RPMI7951 (cell line): ENCODE measurements around the gene UBAC2. TPM values are rescaled to one million over a fixed set of nuclear protein-coding genes. Genes with fewer than 3 reads are reported as not detected.

Experiments used
- DNase-seq: peaks from one replicate; pipeline ENCODE4 v3.0.0-alpha.2; 2012; ENCODE audit warnings: low read depth
- total RNA-seq: library from RNA; depleted of rRNA; stranded (reverse); fragments of >200 nt; shearing (Covaris generic); gene quantifications from 2 replicates; pipeline ENCODE4 v1.2.3, GENCODE V29; 2014

The UBAC2 gene
- total RNA-seq, 1 experiment from 2014 or later, result 29.1 TPM

DNA sequence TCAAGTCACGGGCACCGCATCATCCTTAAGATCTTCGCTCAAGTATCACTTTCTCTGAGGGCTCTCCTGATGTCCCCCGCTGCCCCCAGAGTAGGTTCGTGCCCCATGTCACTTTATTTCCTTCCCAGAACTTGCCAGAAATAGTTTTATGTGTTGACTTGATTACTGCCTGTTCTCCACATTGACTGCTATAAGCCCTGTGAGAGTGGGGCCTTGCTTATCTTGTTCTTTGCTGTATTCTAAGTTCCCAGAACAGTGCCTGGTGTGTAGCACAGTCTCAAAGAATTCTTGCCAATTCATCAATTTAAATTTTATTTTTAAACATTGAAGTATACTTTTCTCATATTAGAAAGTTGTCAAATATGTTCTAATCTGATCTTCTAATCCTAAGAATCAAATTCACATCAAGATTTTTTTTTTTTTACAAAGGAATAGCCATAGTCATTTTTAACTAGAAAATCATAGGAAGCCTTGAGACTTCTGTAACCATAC is 138.6 kb downstream of the UBAC2 start:
- DNase-seq, result no peak

DNA sequence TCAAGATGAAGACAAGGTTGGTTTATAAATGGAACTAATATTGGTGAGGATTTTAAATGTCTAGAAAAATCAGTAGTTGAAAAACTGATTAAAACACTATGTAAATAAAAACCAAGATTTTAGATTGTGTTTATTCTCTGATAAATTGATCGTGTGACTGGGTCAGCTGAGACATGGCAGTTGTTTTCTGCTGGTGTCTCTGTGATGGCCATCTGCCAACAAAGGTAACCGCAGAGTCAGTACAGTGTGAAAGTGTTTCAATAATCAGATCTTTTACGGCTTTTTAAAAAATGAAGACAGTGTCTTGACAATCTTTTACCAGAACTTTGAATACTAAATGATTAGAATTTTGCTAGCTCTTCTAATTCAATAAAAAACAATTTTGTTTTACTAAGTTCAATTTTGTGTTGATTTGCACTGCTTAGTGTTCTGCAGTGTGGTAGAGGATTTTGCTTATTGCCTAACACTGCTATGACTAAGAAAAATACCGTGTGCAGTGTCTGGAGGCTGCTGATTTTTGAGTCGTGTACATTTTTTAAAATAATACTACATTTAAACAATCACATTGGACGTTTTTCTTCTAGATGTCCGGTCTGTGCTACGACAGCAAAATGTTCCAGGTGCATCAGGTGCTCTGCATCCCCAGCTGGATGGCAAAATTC is 139.2 kb downstream of the UBAC2 start:
- peak; percentile 47 for DNase-seq

DNA sequence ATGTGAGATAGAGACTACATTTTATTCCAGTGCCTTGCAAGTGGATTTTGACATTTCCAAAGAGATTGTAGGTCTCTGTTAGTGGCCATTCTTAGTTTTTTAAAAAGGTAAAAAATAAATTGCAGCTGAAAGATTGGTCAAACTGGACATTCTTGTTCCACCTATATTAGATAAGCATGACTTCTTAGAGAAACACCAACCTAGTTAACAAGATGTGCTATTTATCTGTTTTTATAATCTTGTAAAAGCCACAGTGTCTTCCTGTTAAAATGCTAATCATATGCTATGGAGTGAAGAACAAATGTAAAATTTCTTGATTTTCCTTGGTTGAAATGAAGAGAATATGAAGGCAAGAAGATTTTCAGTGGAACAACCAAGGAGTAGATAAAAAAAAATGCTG is 140.0 kb downstream of the UBAC2 start:
- DNase-seq, result no peak

- no peak for DNase-seq
Observed at GRCh38 chr13:99341969-99342722, 141.5 kb downstream of the UBAC2 start.

GRCh38 chr13:99342723-99343315 is 142.2 kb downstream of the UBAC2 start:
- no peak for DNase-seq

DNA sequence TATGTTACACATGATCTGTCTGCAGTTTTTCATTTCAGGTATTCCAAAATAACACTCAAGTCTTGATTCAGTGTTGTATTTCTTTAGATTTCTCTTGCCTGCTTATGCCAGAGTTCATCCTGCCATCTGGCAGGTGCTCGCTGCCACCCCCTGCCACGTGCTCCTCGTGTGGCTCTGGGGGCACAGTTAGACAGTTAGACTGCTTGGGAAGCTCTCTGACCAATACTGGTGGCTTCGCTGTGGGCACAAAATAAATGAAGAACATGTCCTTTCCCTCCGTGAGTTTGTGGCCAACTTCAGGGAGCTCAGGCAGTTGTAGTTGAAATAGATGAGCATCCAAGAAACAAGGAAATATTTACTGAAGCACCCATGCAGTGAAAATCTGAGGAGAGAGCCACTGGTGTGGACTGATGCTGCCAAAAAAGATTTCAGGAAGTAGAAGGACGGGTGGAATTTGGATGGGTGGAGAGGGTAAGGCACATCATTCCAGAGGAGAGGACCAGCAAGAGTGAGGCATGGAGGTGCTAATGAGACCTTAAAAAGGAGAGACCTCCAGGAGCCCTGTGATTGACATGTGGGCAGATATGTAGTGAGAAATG is 144.1 kb downstream of the UBAC2 start:
- no peak for DNase-seq

- DNase-seq, result no peak
Observed at GRCh38 chr13:99345345-99345744, 144.7 kb downstream of the UBAC2 start.

DNA sequence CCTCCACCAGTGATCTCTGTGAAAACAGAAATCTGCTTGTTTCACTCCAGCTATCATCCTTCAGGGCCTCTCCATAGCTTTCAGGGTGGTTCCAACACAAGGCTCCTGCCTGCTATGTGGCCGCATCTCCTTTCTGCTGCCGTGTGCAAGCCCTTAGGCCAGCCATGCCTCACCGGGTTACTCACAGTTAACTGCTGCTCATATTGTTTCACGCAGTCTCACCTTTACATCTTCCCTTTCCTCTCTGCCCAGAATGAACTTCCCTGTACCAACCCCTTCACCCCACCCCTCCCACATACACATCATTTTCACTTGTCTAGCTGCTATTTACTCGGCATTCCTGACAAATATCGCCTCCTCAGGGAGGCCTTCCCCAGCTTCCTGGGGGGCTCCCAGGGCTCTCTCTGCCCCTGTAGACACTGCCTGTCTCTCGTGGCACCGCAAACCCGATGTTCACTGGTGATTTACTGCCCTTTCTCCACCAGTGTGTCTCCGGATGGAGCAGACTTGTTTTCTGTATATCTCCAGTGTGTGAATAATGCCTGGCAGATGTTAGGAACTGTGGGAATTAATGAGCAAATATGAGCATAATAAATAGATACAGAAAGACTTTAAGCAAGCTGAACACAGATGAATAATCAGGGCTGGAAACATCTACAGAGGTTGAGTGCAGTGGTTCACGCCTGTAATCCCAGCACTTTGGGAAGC is 145.8 kb downstream of the UBAC2 start:
- DNase-seq, result no peak

- no peak for DNase-seq
Observed at GRCh38 chr13:99347335-99347878, 146.8 kb downstream of the UBAC2 start.

GRCh38 chr13:99347911-99348451 is 147.3 kb downstream of the UBAC2 start:
- peak; percentile 45 for DNase-seq

DNA sequence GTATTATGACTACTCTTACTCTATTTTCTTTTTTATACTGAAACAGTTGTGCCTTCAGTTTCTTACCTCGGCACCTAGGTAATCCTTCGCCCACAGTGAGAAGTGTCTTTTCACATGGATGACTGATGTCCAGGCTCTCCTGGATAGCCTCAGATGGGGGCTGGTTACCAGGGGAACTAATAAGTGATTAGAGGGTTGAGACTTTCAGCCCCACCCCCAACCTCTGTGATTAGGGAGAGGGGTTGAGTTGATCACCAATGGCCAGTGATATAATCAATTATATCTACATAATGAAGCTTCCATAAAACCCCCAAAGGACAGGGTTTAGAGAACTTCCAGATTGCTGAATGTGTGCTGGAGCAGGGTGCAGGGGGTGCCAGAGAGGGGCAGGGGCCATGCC is 149.5 kb downstream of the UBAC2 start:
- DNase-seq, result no peak

GRCh38 chr13:99351772-99352171 is 151.1 kb downstream of the UBAC2 start:
- DNase-seq, result no peak

GRCh38 chr13:99352351-99353245 is 151.9 kb downstream of the UBAC2 start:
- DNase-seq, result no peak

- no peak for DNase-seq
Observed at GRCh38 chr13:99353246-99353600, 152.6 kb downstream of the UBAC2 start.

DNA sequence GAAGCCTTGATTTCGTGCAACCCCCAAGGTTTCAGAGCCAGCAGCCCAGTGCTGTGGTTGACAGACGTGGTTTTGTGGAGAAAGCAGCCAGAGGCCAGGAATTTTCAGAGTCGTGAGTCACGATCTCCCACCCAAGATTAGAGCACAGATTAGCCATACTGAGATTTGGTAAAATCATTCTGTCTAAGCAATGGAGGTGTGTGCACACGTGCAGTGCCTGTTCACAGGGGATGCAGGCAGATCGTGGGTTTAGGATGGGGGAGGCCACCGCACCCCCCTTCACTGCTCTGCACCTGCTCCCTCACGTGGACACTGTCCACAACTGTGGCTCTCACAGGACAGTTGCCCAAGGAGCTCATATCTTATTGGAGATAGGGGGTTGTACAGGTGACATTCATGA is 153.2 kb downstream of the UBAC2 start:
- peak; percentile 88 for DNase-seq

- peak; percentile 88 for DNase-seq
Observed at GRCh38 chr13:99354371-99354951, 153.8 kb downstream of the UBAC2 start.

DNA sequence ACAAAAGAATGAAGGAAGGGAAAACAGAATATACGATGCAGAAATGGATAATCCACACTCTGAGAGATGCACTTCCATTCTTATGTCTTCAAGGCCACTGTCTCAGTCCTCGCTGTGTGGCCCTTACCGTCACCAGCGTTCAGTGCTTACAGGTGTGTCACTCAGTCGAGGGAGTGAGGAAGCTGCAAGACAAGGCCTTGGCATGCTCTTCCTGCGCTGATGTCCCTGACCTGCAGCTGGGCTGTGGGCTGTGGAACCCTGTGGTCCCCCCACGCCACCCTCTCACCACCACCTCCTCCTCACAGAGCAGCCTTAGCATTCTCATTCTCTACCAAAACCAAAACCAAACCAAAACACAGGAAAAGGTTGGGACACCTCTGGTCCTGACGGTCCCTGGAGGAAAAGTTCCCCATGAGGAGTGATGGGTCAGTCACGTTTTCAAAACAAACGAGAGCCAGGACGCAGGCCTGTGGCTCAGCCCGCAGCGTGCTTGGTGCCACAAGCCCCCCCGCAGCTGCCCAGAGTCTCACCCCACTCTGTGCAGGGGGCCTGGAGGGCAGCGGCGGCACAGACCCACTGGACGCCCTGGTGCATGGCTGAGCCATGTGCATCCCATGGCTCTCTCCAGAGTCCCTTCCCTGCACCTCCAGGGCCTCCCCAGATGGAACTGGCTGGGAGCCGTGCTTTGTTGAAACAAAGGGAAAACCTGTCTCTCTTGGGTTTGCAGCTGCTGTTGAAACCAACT is 154.8 kb downstream of the UBAC2 start:
- DNase-seq, result no peak

GRCh38 chr13:99356012-99356261 is 155.3 kb downstream of the UBAC2 start:
- DNase-seq, result no peak

DNA sequence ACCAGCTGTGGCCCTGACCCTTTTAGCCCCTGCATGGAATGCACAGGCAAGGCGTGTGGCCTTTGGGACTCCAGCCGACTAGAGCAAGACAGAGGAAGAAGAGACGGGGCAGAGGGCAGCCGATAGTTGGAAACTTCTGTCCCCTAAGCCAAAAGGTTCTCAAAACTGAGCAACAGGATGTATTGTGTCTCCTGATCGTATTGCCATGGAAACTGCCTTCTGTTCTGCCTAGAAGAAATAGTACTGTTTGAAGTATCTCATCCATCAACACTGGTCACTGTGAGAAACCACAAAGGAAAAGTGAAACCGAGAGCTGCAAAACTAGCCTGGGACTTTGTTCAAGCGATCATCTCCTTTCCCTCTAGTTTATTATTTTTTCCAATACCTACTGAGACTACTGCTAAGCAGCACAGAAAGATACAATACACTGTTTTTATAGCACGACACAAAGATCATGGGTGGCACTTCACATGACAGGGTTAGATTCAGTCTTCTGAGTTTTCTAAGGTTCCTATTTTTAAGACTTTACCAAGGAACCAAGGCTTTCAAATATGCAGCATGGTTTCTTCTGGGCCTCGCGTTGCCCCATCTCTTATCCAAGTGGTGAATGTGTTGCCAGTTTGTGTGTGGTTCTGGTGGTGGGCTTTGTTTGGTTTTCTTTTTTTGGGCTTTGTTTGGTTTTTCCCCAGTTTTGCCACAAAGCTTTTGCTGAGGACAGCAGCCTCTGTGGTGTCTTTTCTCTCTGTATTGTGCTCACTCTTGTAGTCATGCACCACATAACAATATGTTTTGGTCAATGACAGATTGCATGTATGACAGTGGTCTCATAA is 155.8 kb downstream of the UBAC2 start:
- peak; percentile 95 for DNase-seq
